Activated CD4-positive, alpha-beta memory T cell treated with anti-CD3 and anti-CD28 coated beads for 36 hours (primary cell): Measurements from ENCODE around the gene ERBB4. TPM values are rescaled to one million over a fixed set of nuclear protein-coding genes. Genes with fewer than 3 reads are reported as not detected.

Source experiments
- CTCF ChIA-PET: fragments of 350-600 bp; sonication (Branson Sonifier 250); formaldehyde crosslinking; loops from one replicate; lab custom pipeline; 2021; ENCODE audit warnings: antibody characterized with exemption, inconsistent platforms; lab: Charles Lee
- POLR2A ChIA-PET: fragments of 350-600 bp; sonication (Branson Sonifier 250); formaldehyde crosslinking; loops from one replicate; lab custom pipeline; 2021; ENCODE audit warnings: antibody characterized with exemption; lab: Charles Lee
- DNase-seq: peaks from one replicate; pipeline ENCODE4 v3.0.0-alpha.2; 2020
- H3K27ac Mint-ChIP-seq: one replicate; pipeline ENCODE4 v1.8.0; 2021; ENCODE audit warnings: mixed read lengths
- H3K27me3 Mint-ChIP-seq: one replicate; pipeline ENCODE4 v1.8.0; 2021; ENCODE audit warnings: mixed read lengths
- H3K36me3 Mint-ChIP-seq: one replicate; pipeline ENCODE4 v1.8.0; 2021; ENCODE audit warnings: mixed read lengths
- H3K4me1 Mint-ChIP-seq: one replicate; pipeline ENCODE4 v1.8.0; 2021; ENCODE audit warnings: low read depth, mixed read lengths
- H3K4me3 Mint-ChIP-seq: one replicate; pipeline ENCODE4 v1.8.0; 2021; ENCODE audit warnings: mild to moderate bottlenecking, mixed read lengths
- H3K9me3 Mint-ChIP-seq: one replicate; pipeline ENCODE4 v1.8.0; 2021; ENCODE audit warnings: mixed read lengths
- intact Hi-C: fragments of 100-400 bp; cut with micrococcal nuclease; formaldehyde crosslinking; loops from one replicate; pipeline ENCODE4 v1.15.1; 2023
- total RNA-seq, 2 experiments: library from RNA; stranded (reverse); gene quantifications; one replicate each; pipeline ENCODE4 v1.2.3, GENCODE V29; 2021

The ERBB4 gene
- total RNA-seq, 2 experiments from 2014 or later, result not detected

- intact Hi-C loops, result no loop called here
- H3K9me3 Mint-ChIP-seq, result peaks cover 2% of the 10 kb centered on the region
- H3K27me3 Mint-ChIP-seq, result no peaks in the 10 kb centered on the region
- CTCF ChIA-PET, result no interaction called here
- H3K4me1 Mint-ChIP-seq, result no peaks in the 10 kb centered on the region
- no peaks in the 10 kb centered on the region for H3K36me3 Mint-ChIP-seq
- H3K4me3 Mint-ChIP-seq, result no peak overlapping the region
- no peak overlapping the region for H3K27ac Mint-ChIP-seq
- POLR2A ChIA-PET, result no interaction called here
- DNase-seq, result no peak
Measured at GRCh38 chr2:212089873-212090272, 448.7 kb downstream of the ERBB4 start.

DNA sequence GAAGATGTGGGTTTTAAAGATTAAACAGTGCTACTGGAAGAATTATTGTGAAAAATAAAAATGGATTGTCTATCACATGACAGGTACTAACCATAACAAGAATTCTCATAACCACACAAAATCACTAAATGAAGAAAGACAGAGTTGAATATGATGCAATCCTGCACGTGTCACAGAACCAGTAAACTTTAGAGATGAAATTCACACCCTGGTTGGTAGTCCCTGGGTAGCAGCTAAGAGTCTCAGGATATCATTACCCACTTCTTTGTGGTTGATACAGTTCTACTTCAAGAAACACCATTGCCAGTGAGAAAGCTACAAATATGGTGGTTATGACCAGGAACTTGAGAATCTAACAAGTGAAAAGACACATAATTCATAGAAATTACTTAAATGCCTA is 450.2 kb downstream of the ERBB4 start:
- Mint-ChIP-seq H3K36me3 (no peaks in the 10 kb centered on the region), H3K27ac (no peak overlapping the region), H3K4me3 (no peak overlapping the region), H3K27me3 (no peaks in the 10 kb centered on the region), H3K9me3 (peaks cover 2% of the 10 kb centered on the region), H3K4me1 (no peaks in the 10 kb centered on the region)
- CTCF ChIA-PET, result no interaction called here
- intact Hi-C loops, result no loop called here
- POLR2A ChIA-PET, result no interaction called here
- no peak for DNase-seq

DNA sequence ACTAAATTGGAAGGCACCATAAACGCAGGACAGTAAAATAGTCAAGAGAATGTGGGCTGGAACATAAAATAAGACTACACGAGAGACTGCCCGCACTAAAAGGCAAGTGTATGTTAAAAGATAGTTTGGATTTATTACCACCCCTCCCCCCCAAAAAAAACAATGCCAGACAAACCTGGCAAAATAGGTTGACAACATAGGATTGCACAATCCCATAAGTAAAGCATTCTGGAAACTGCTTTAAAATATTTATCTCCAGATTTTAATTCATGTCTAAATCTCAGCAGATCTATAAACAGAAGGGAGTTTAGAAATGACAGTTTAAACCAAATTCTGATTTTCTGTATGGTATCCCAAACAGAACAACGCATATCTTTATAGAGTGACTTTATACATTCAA is 455.1 kb downstream of the ERBB4 start:
- Mint-ChIP-seq H3K4me3 (no peak overlapping the region), H3K36me3 (no peaks in the 10 kb centered on the region), H3K4me1 (no peaks in the 10 kb centered on the region), H3K9me3 (peaks cover 5% of the 10 kb centered on the region), H3K27ac (no peak overlapping the region), H3K27me3 (no peaks in the 10 kb centered on the region)
- intact Hi-C loops, result no loop called here
- DNase-seq, result no peak
- ChIA-PET CTCF (no interaction called here), POLR2A (no interaction called here)

GRCh38 chr2:212078103-212078502 is 460.5 kb downstream of the ERBB4 start:
- POLR2A ChIA-PET, result no interaction called here
- intact Hi-C loops, result no loop called here
- Mint-ChIP-seq H3K9me3 (peaks cover 3% of the 10 kb centered on the region), H3K4me3 (no peak overlapping the region), H3K36me3 (no peaks in the 10 kb centered on the region), H3K4me1 (no peaks in the 10 kb centered on the region), H3K27ac (no peak overlapping the region), H3K27me3 (no peaks in the 10 kb centered on the region)
- CTCF ChIA-PET, result no interaction called here
- DNase-seq, result no peak

DNA sequence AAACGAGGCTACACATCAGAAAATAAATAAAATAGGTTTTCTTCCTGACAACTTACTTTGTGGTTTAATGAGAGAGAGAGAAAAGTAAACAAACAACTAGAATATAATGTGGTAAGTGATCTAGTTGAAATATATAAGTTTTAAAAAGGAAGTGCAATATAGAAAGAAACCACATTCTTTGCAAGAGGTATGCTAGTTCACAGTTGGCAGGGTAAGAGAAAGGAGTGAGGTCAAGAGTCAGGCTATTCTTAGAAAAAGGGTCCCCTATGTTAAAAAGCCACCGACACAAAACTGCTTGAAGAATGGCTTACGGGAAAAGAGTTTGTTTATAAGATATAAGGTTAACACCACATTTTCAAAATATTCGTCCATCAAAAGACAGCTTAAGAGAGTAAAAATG is 462.1 kb downstream of the ERBB4 start:
- CTCF ChIA-PET, result no interaction called here
- Mint-ChIP-seq H3K27ac (no peak overlapping the region), H3K27me3 (no peaks in the 10 kb centered on the region), H3K4me3 (no peak overlapping the region), H3K4me1 (no peaks in the 10 kb centered on the region), H3K9me3 (peaks cover 3% of the 10 kb centered on the region), H3K36me3 (no peaks in the 10 kb centered on the region)
- no peak for DNase-seq
- intact Hi-C loops, result no loop called here
- POLR2A ChIA-PET, result no interaction called here

GRCh38 chr2:212073360-212073759 is 465.2 kb downstream of the ERBB4 start:
- no peak for DNase-seq
- intact Hi-C loops, result no loop called here
- POLR2A ChIA-PET, result no interaction called here
- H3K4me3 Mint-ChIP-seq, result no peak overlapping the region
- H3K27me3 Mint-ChIP-seq, result no peaks in the 10 kb centered on the region
- no peaks in the 10 kb centered on the region for H3K4me1 Mint-ChIP-seq
- H3K9me3 Mint-ChIP-seq, result peaks cover 4% of the 10 kb centered on the region
- H3K36me3 Mint-ChIP-seq, result no peaks in the 10 kb centered on the region
- no peak overlapping the region for H3K27ac Mint-ChIP-seq
- CTCF ChIA-PET, result no interaction called here

DNA sequence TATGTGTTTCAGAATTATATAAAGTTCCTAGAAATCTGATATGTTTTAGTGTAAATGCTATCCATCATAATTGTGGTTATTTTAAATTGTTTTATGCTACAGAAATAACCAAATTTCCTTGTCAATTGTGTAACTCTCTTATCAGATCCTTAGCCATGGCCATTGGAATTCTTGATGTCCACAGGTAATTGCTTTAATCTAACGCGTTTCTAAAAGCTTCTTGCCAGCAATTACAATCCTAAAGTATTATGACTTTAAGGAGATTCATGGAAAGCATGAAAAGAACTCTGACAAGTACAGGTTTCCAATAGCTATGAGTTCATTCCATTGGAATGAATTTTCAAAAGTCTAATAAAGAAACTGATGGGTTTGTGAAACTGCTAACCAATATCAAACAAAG is 472.1 kb downstream of the ERBB4 start:
- H3K27me3 Mint-ChIP-seq, result no peaks in the 10 kb centered on the region
- no peak overlapping the region for H3K4me3 Mint-ChIP-seq
- DNase-seq, result no peak
- H3K9me3 Mint-ChIP-seq, result peaks cover 6% of the 10 kb centered on the region
- no peaks in the 10 kb centered on the region for H3K36me3 Mint-ChIP-seq
- ChIA-PET POLR2A (no interaction called here), CTCF (no interaction called here)
- intact Hi-C loops, result no loop called here
- no peaks in the 10 kb centered on the region for H3K4me1 Mint-ChIP-seq
- H3K27ac Mint-ChIP-seq, result no peak overlapping the region

DNA sequence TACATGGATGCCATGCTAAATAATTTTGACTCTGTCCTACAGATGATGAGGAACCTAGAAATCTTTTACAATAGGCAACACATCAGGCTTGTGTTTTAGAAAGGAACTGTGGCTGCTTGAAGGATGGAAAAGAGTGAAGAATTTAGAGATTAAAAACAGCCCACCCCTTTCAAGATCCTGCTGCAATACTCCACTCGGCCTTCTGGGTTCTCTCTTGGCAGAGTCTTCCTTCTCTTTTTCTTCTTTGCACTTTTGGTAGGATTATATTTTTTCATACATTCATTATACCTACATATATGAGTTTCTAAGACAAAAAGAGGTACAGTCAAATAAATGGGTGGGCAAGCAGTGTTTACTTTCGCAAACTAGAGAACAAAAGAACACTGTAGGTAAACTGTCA is 474.3 kb downstream of the ERBB4 start:
- CTCF ChIA-PET, result no interaction called here
- POLR2A ChIA-PET, result no interaction called here
- H3K27me3 Mint-ChIP-seq, result no peaks in the 10 kb centered on the region

DNA sequence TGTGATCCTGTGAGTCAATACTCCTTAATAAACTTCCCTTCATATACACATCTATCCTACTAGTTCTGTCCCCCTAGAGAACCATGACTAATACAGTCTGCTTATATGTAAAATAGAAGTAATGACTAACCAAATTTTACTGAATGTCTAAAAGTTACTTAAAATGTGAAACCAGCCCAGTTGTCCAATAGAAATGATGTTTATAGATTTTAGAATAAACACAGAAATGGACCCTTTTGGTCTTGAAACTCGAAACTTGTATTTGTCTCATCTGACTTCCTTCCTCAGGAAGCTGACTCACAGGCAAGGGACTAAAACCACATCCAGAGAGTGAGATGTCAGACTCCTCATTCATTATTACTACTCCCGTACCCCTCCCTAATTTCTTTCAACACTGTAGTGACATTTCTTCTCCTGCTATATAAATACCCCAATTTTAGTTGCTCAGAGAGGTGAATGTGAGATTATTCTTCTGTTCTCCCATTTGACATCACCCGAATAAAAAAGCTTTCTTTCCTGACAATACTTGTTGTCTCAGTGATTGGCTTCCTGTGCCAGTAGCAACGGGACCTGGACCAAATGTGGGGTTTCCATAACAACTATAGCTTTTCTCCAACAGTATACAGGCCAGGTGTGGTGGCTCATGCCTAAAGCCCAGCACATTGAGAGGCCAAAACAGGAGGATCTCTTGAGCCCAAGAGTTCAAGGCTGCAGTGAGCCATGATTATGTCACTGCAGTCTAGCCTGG is 486.0 kb downstream of the ERBB4 start:
- intact Hi-C loops, result no loop called here
- peaks cover 38% of the 10 kb centered on the region for H3K9me3 Mint-ChIP-seq
- H3K4me3 Mint-ChIP-seq, result no peak overlapping the region
- H3K36me3 Mint-ChIP-seq, result no peaks in the 10 kb centered on the region
- no peak for DNase-seq
- ChIA-PET POLR2A (no interaction called here), CTCF (no interaction called here)
- no peak overlapping the region for H3K27ac Mint-ChIP-seq
- no peaks in the 10 kb centered on the region for H3K27me3 Mint-ChIP-seq
- no peaks in the 10 kb centered on the region for H3K4me1 Mint-ChIP-seq

More for the DNA sequence above, 474.3 kb downstream of the ERBB4 start:
- DNase-seq, result no peak
- Mint-ChIP-seq H3K4me1 (no peaks in the 10 kb centered on the region), H3K9me3 (peaks cover 3% of the 10 kb centered on the region), H3K27ac (no peak overlapping the region), H3K36me3 (no peaks in the 10 kb centered on the region), H3K4me3 (no peak overlapping the region)
- intact Hi-C loops, result no loop called here

GRCh38 chr2:212050871-212051270 is 487.7 kb downstream of the ERBB4 start:
- Mint-ChIP-seq H3K27ac (no peak overlapping the region), H3K27me3 (no peaks in the 10 kb centered on the region), H3K4me1 (no peaks in the 10 kb centered on the region), H3K36me3 (no peaks in the 10 kb centered on the region), H3K4me3 (no peak overlapping the region), H3K9me3 (peaks cover 28% of the 10 kb centered on the region)
- intact Hi-C loops, result no loop called here
- no peak for DNase-seq
- POLR2A ChIA-PET, result no interaction called here
- CTCF ChIA-PET, result no interaction called here

DNA sequence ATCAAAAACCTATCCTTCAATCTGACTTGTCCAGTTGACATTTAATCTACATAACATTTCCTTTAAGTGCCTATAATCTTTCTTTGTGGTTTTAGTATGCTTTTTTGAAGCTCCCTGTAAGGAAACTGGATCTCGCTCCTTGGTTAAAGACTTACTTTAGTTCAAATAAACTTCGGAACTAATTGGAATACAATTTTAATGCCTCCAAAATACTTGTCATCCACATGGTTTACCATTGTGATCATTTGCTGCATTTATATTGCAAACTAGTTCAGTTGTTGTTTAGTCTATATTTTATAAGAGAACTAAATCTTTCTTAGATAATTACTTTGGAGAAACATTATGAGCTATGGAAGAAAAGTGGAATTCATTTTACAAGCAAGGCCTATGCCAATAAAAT is 496.0 kb downstream of the ERBB4 start:
- CTCF ChIA-PET, result no interaction called here
- no peak for DNase-seq
- H3K4me1 Mint-ChIP-seq, result no peaks in the 10 kb centered on the region
- no peak overlapping the region for H3K4me3 Mint-ChIP-seq
- intact Hi-C loops, result no loop called here
- H3K36me3 Mint-ChIP-seq, result no peaks in the 10 kb centered on the region
- no peaks in the 10 kb centered on the region for H3K27me3 Mint-ChIP-seq
- POLR2A ChIA-PET, result no interaction called here
- H3K9me3 Mint-ChIP-seq, result peaks cover 1% of the 10 kb centered on the region
- no peak overlapping the region for H3K27ac Mint-ChIP-seq

DNA sequence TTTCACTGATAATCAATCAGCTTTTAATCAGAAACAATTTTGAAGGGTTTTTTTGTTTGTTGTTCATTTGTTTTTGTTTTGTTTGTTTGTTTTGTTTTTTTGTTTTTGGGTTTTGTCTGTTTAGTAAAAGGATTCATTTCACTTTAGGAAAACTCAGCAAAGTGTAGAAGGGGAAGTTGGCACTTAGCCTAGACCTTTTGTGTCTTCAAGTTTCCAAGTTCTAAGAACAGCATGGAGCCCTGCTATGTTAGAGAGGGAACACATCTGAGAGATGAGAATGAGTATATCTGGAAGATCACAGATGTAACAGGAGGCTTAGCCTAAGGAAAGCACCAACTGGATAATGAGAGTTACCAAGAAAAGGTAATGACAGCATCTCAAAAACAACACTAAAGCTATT is 501.5 kb downstream of the ERBB4 start:
- intact Hi-C loops, result no loop called here
- POLR2A ChIA-PET, result no interaction called here
- Mint-ChIP-seq H3K4me1 (no peaks in the 10 kb centered on the region), H3K27me3 (no peaks in the 10 kb centered on the region), H3K9me3 (peaks cover 4% of the 10 kb centered on the region), H3K4me3 (no peak overlapping the region), H3K36me3 (no peaks in the 10 kb centered on the region), H3K27ac (no peak overlapping the region)
- no peak for DNase-seq
- CTCF ChIA-PET, result no interaction called here

DNA sequence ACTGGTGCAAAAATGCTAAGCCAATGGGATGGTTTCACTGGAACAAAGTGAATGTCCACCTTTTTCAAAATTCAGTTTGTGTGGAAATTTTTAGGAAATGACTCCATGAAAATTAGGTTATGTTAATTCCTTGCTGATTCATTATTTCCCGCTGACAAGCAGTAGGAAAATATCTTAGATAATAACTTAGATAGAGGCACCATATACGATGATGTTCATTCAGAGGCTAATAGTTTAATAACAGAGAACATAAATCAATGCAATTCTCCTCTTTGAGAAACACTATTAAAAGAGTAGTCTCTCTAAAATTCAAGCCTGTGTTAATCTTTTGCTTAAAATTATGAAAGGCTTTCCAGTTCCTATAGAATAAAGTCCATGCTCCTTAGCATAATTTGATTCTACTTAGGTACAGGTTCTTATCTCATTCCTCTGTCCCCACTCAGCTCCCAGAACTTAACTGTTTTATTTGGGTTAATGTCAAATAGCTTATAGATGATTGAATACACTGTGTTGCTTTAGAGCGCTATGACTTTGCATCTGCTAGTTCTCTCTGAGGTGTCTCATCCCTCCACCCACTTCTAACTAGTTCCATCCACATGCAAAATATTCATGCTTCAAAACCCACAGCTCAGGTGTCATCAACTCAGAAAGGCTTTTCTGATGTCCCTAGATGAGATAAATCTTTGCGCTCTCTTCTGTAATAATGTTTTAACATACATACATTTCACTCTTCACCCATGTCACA is 503.6 kb downstream of the ERBB4 start:
- CTCF ChIA-PET, result no interaction called here
- Mint-ChIP-seq H3K27me3 (no peaks in the 10 kb centered on the region), H3K4me3 (no peak overlapping the region), H3K36me3 (no peaks in the 10 kb centered on the region), H3K4me1 (no peaks in the 10 kb centered on the region), H3K9me3 (peaks cover 5% of the 10 kb centered on the region), H3K27ac (no peak overlapping the region)
- DNase-seq, result no peak
- POLR2A ChIA-PET, result no interaction called here
- intact Hi-C loops, result no loop called here
